A549 (cell line): ENCODE data around the gene OR14C36. TPM values are rescaled to one million over a fixed set of nuclear protein-coding genes. Genes with fewer than 3 reads are reported as not detected.
"Not testable (repeated sequence)": the region's sequence is repeated elsewhere in the genome, so short reads cannot be mapped to it uniquely, and the experiment has no call there.

Experiments
- ATAC-seq, 2 experiments: fragments of 200-7000 bp in 1 of 2; fragments of >200 bp in 1 of 2; cut with Nextera tagmentation in 1 of 2; cut with Tn5 transposase in 1 of 2; 3 replicates each; pipeline versions ENCODE4 v1.8.0 to v1.9.1; 2018 to 2020; ENCODE audit warnings: mild to moderate bottlenecking in 1 of 2, moderate library complexity in 1 of 2
- CTCF ChIA-PET: fragments of 300-600 bp; sonication (Branson Sonifier 250); formaldehyde crosslinking; extraction: SDS; loops from one replicate; lab custom pipeline; 2021; ENCODE audit warnings: antibody characterized with exemption, inconsistent platforms; lab: Yijun Ruan, JAX
- POLR2A ChIA-PET: fragments of 350-600 bp; formaldehyde crosslinking; extraction: SDS; loops from one replicate; lab custom pipeline; 2021; ENCODE audit warnings: antibody characterized with exemption, inconsistent platforms; lab: Yijun Ruan, JAX
- DNase-seq, 2 experiments: peaks; one replicate each; pipeline versions ENCODE4 v3.0.0 to v3.0.0-alpha.2; 2011 to 2016; ENCODE audit warnings: low read depth in 1 of 2, low spot score in 1 of 2
- FAIRE-seq: peaks from 2 replicates; lab custom pipeline; 2011; peaks lifted over from hg19 to GRCh38; lab: Jason Lieb, UNC
- H3K27ac ChIP-seq, 2 experiments: fragments of >200 bp; sonication (Bioruptor Twin); formaldehyde crosslinking; 3 replicates each; pipeline ENCODE4 v1.5.1; 2016 to 2017
- H3K4me1 ChIP-seq: fragments of >200 bp; sonication (Bioruptor Twin); formaldehyde crosslinking; 3 replicates; pipeline ENCODE4 v1.6.1; 2016
- H3K4me2 ChIP-seq: fragments of >200 bp; sonication (Bioruptor Twin); formaldehyde crosslinking; 3 replicates; pipeline ENCODE4 v1.6.1; 2016
- H3K4me3 ChIP-seq: fragments of >200 bp; sonication (Bioruptor Twin); formaldehyde crosslinking; 3 replicates; pipeline ENCODE4 v1.5.1; 2016
- H3K9me3 ChIP-seq: fragments of >200 bp; sonication (Bioruptor Twin); formaldehyde crosslinking; 3 replicates; pipeline ENCODE4 v1.6.1; 2016
- BCL3 ChIP-seq: fragments of >200 bp; sonication (Bioruptor Twin); formaldehyde crosslinking; IDR thresholded peaks from 3 replicates; pipeline ENCODE4 v1.6.1; 2016
- CBX2 ChIP-seq: fragments of 200-600 bp; sonication (generic); IDR thresholded peaks from 2 replicates; pipeline ENCODE4 v1.6.1; 2016; ENCODE audit warnings: low read depth, mild to moderate bottlenecking, borderline replicate concordance
- EHF ChIP-seq: fragments of 250-450 bp; sonication (Bioruptor Pico); IDR thresholded peaks from 2 replicates; pipeline ENCODE4 v1.5.0; 2020; ENCODE audit warnings: mild to moderate bottlenecking
- EHMT2 ChIP-seq: fragments of 200-600 bp; sonication (generic); IDR thresholded peaks from 2 replicates; pipeline ENCODE4 v1.6.1; 2016; ENCODE audit warnings: antibody characterized with exemption, low read depth, mild to moderate bottlenecking, moderate library complexity
- ESRRA ChIP-seq: fragments of 150-350 bp; IDR thresholded peaks from 2 replicates; pipeline ENCODE4 v1.6.1; 2014; ENCODE audit warnings: mild to moderate bottlenecking, low read length, borderline replicate concordance
- FOSL2 ChIP-seq, 2 experiments: fragments of 450-650 bp in 1 of 2; fragments of >200 bp in 1 of 2; sonication (Bioruptor Twin) in 1 of 2; formaldehyde crosslinking; IDR thresholded peaks; 2 replicates each; pipeline versions ENCODE4 v1.5.0 to v1.6.1; 2016 to 2020; ENCODE audit warnings: mild to moderate bottlenecking in 1 of 2, moderate library complexity in 1 of 2
- FOXS1 ChIP-seq: fragments of 250-450 bp; sonication (Bioruptor Pico); IDR thresholded peaks from 2 replicates; pipeline ENCODE4 v1.5.0; 2020; ENCODE audit warnings: mild to moderate bottlenecking, moderate library complexity
- HES2 ChIP-seq: fragments of >200 bp; sonication (Bioruptor Twin); formaldehyde crosslinking; IDR thresholded peaks from 2 replicates; pipeline ENCODE4 v1.6.1; 2016
- HEYL ChIP-seq: fragments of 250-450 bp; sonication (Bioruptor Pico); IDR thresholded peaks from 2 replicates; pipeline ENCODE4 v1.8.0; 2021; ENCODE audit warnings: mild to moderate bottlenecking, moderate library complexity
- HOXB13 ChIP-seq: fragments of 250-450 bp; sonication (Bioruptor Pico); IDR thresholded peaks from 2 replicates; pipeline ENCODE4 v1.5.0; 2020; ENCODE audit warnings: low read depth, mild to moderate bottlenecking, moderate library complexity
- MAZ ChIP-seq: fragments of 150-350 bp; IDR thresholded peaks from 2 replicates; pipeline ENCODE4 v1.6.1; 2014; ENCODE audit warnings: antibody characterized with exemption, low read depth, low read length, borderline replicate concordance
- MYC ChIP-seq: IDR thresholded peaks from 2 replicates; pipeline ENCODE4 v1.6.1; 2012; ENCODE audit warnings: mild to moderate bottlenecking, inconsistent platforms, low read length, improper control_type of control experiment, borderline replicate concordance
- NPAS2 ChIP-seq: fragments of 250-450 bp; sonication (Bioruptor Pico); IDR thresholded peaks from 2 replicates; pipeline ENCODE4 v1.8.0; 2022; ENCODE audit warnings: mild to moderate bottlenecking, moderate library complexity, borderline replicate concordance
- POLR2AphosphoS2 ChIP-seq: conservative IDR thresholded peaks from 2 replicates; pipeline ENCODE4 v1.6.1; 2012; ENCODE audit warnings: low read length, improper control_type of control experiment, inconsistent platforms
- RAD21 ChIP-seq, 2 experiments: fragments of >200 bp in 1 of 2; sonication (Bioruptor Twin) in 1 of 2; formaldehyde crosslinking in 1 of 2; IDR thresholded peaks in 1 of 2; conservative IDR thresholded peaks in 1 of 2; 2 replicates in 1 of 2; 3 replicates in 1 of 2; pipeline ENCODE4 v1.6.1; 2012 to 2018; ENCODE audit warnings: inconsistent platforms in 1 of 2
- SREBF2 ChIP-seq: fragments of 450-650 bp; IDR thresholded peaks from 2 replicates; pipeline ENCODE4 v1.6.1; 2014; ENCODE audit warnings: mild to moderate bottlenecking, moderate library complexity
- ZC3H11A ChIP-seq: fragments of 450-650 bp; IDR thresholded peaks from 2 replicates; pipeline ENCODE4 v1.6.1; 2014; ENCODE audit warnings: antibody characterized with exemption, mild to moderate bottlenecking
- ZNF302 ChIP-seq: fragments of 250-450 bp; sonication (Bioruptor Pico); IDR thresholded peaks from 2 replicates; pipeline ENCODE4 v1.9.0; 2021; ENCODE audit warnings: inconsistent platforms, mild to moderate bottlenecking, moderate library complexity
- WGBS: methylation state at CpG from one replicate; pipeline ENCODE4 v1.1.6; 2017; ENCODE audit errors: missing lambda C conversion rate; 5-methylcytosine and 5-hydroxymethylcytosine counted together
- polyA minus RNA-seq: library from RNA; depleted of rRNA, polyadenylated mRNA; stranded (reverse); fragments of >200 nt; gene quantifications from 2 replicates; pipeline ENCODE4 v1.2.3, GENCODE V29; 2011; rRNA and poly(A)+ RNA removed
- polyA plus RNA-seq, 4 experiments: library from polyadenylated mRNA; depleted of rRNA in 3 of 4; stranded (reverse); fragments of >200 nt; fragmentation: RNase III in 1 of 4; extraction: RNeasy Plus Mini Kit Qiagen cat#74134 plus additional on column Dnase treatment in 1 of 4; gene quantifications; 2 replicates in 3 of 4; 3 replicates in 1 of 4; pipeline ENCODE4 v1.2.3, GENCODE V29; 2011 to 2017
- TF ChIP-seq, protein P1 (sequence below): fragments of >200 bp; sonication (Bioruptor Twin); formaldehyde crosslinking; IDR thresholded peaks from 3 replicates; pipeline ENCODE4 v1.5.1; 2016
- TF ChIP-seq, protein P2 (sequence below): IDR thresholded peaks from 2 replicates; pipeline ENCODE4 v1.6.1; 2012
- TF ChIP-seq, protein P3 (sequence below): fragments of 150-350 bp; IDR thresholded peaks from 2 replicates; pipeline ENCODE4 v1.6.1; 2014; ENCODE audit warnings: low read depth, mild to moderate bottlenecking, low read length

OR14C36 gene
- polyA plus RNA-seq (2011; rRNA removed) (not detected in 2 replicates), polyA plus RNA-seq (2017; fragmentation: RNase III; extraction: RNeasy Plus Mini Kit Qiagen cat#74134 plus additional on column Dnase treatment) (not detected in 3 replicates), polyA minus RNA-seq (not detected in 2 replicates)
- polyA plus RNA-seq (2012; cell fraction: cytosol; rRNA removed), result not detected in 2 replicates
- polyA plus RNA-seq (2012; cell fraction: nucleus; rRNA removed), result not detected in 2 replicates

- TF ChIP-seq RAD21 (conservative IDR thresholded peaks at IDR 0.05 in 1 of 2, IDR thresholded peaks at IDR 0.05 in 1 of 2) (no peak), NPAS2 (CRISPR knock-in tag) (no peak), HOXB13 (CRISPR knock-in tag) (no peak), MYC (no peak), HES2 (no peak), MAZ (no peak), FOXS1 (CRISPR knock-in tag) (no peak), ZNF302 (CRISPR knock-in tag) (no peak), HEYL (CRISPR knock-in tag) (no peak), ZC3H11A (no peak), FOSL2 (IDR thresholded peaks at IDR 0.05) (no peak), FOSL2 (CRISPR knock-in tag; IDR thresholded peaks at IDR 0.05) (no peak), EHMT2 (no peak), BCL3 (no peak)
- FAIRE-seq, result no peak
- no peak for DNase-seq
- H3K4me3 ChIP-seq, result no peak within 1 kb of the TSS
- ChIA-PET POLR2A (no interaction called here), CTCF (no interaction called here)
- no peak for ATAC-seq
- no peak within 1 kb of the TSS for H3K4me2 ChIP-seq
- under 1% methylated on average over 4 of the region's 4 CpGs for WGBS
- no peaks in the 10 kb centered on the region for H3K4me1 ChIP-seq
- H3K9me3 ChIP-seq, result no peaks in the 10 kb centered on the region
- H3K27ac ChIP-seq, result no peak within 1 kb of the TSS
Measured at GRCh38 chr1:248348475-248348874, at the start of gene OR14C36. Gene OR14C36 (plus strand): TSS chr1:248348775. CDS start chr1:248348775, 0 bp downstream.

- Histone ChIP-seq H3K27ac (no peak within 1 kb of the TSS), H3K9me3 (no peaks in the 10 kb centered on the region; the same call in 2 of the 3 replicates), H3K4me1 (no peaks in the 10 kb centered on the region), H3K4me3 (no peak within 1 kb of the TSS), H3K4me2 (no peak within 1 kb of the TSS)
- CTCF ChIA-PET, result no interaction called here
- POLR2A ChIA-PET, result no interaction called here
- DNase-seq, result no peak
- no peak for ATAC-seq
- TF ChIP-seq, protein P1, sequence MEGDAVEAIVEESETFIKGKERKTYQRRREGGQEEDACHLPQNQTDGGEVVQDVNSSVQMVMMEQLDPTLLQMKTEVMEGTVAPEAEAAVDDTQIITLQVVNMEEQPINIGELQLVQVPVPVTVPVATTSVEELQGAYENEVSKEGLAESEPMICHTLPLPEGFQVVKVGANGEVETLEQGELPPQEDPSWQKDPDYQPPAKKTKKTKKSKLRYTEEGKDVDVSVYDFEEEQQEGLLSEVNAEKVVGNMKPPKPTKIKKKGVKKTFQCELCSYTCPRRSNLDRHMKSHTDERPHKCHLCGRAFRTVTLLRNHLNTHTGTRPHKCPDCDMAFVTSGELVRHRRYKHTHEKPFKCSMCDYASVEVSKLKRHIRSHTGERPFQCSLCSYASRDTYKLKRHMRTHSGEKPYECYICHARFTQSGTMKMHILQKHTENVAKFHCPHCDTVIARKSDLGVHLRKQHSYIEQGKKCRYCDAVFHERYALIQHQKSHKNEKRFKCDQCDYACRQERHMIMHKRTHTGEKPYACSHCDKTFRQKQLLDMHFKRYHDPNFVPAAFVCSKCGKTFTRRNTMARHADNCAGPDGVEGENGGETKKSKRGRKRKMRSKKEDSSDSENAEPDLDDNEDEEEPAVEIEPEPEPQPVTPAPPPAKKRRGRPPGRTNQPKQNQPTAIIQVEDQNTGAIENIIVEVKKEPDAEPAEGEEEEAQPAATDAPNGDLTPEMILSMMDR, result no peak
- TF ChIP-seq EHMT2, result no peak
- 3% methylated on average over 1 of the region's 1 CpG for WGBS
- FAIRE-seq, result no peak
Measured at GRCh38 chr1:248303324-248303723, 45.3 kb upstream of the OR14C36 start, which contains the start of gene OR2T12. Gene OR2T12 (minus strand): TSS chr1:248303424. CDS start chr1:248295578, 7,846 bp downstream.

DNA sequence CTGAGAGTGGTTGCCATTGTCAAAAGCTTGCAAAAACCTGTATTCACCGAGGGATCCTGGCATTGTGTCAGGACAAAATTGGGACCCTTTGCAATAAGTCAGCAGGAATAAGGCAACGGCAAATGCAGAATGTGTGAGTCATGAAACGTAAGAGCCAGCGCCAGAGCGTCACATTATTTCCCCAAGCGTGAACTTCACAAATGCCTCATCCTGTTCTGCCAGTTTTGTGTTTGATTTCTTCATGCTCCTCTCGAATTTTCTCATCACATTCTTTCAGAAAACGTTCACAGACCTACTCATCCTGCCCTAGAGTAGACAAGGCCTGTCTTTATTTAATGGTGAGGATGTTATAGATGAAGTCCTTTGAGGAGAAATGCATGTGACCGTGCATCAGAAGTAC lies 42.9 kb upstream of the OR14C36 start:
- ATAC-seq, H3K4me3 ChIP-seq, H3K9me3 ChIP-seq, FAIRE-seq, DNase-seq, POLR2A ChIA-PET, H3K4me2 ChIP-seq, H3K4me1 ChIP-seq, H3K27ac ChIP-seq, CTCF ChIA-PET: not testable (repeated sequence)
- WGBS, result 30% methylated on average over 9 of the region's 9 CpGs

- Histone ChIP-seq H3K9me3 (no peaks in the 10 kb centered on the region; the same call in 2 of the 3 replicates), H3K4me1 (no peaks in the 10 kb centered on the region), H3K27ac (no peak overlapping the region), H3K4me3 (no peak overlapping the region), H3K4me2 (no peak overlapping the region)
- no peak for FAIRE-seq
- CTCF ChIA-PET, result no interaction called here
- TF ChIP-seq FOSL2 (IDR thresholded peaks at IDR 0.05) (no peak), FOSL2 (CRISPR knock-in tag; IDR thresholded peaks at IDR 0.05) (no peak), CBX2 (no peak), SREBF2 (no peak), HEYL (CRISPR knock-in tag) (no peak), EHF (no peak), RAD21 (conservative IDR thresholded peaks at IDR 0.05 in 1 of 2, IDR thresholded peaks at IDR 0.05 in 1 of 2) (no peak), ESRRA (no peak), POLR2AphosphoS2 (no peak)
- TF ChIP-seq, protein P2, sequence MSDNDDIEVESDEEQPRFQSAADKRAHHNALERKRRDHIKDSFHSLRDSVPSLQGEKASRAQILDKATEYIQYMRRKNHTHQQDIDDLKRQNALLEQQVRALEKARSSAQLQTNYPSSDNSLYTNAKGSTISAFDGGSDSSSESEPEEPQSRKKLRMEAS, result no peak
- TF ChIP-seq, protein P3, sequence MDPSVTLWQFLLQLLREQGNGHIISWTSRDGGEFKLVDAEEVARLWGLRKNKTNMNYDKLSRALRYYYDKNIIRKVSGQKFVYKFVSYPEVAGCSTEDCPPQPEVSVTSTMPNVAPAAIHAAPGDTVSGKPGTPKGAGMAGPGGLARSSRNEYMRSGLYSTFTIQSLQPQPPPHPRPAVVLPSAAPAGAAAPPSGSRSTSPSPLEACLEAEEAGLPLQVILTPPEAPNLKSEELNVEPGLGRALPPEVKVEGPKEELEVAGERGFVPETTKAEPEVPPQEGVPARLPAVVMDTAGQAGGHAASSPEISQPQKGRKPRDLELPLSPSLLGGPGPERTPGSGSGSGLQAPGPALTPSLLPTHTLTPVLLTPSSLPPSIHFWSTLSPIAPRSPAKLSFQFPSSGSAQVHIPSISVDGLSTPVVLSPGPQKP, result no peak
- DNase-seq, result no peak
- WGBS, result 43% methylated on average over 19 of the region's 19 CpGs
- no peak for ATAC-seq
- POLR2A ChIA-PET, result no interaction called here
Measured at GRCh38 chr1:248306103-248306502, 42.5 kb upstream of the OR14C36 start.

DNA sequence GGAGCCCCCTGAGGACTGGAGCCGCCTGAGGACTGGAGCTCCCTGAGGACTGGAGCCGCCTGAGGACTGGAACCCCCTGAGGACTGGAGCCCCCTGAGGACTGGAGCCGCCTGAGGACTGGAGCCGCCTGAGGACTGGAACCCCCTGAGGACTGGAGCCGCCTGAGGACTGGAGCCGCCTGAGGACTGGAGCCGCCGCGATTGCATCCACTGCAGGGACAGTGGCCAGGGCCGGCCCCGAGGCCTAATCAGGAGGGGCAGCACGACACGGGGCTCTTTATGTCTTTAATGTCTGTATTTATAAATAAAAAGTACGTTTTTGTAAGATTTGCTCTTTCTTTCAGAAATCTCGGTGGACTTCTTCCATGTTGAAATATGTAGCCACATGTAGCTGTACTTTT lies 41.8 kb upstream of the OR14C36 start:
- CTCF ChIA-PET, DNase-seq, H3K27ac ChIP-seq, H3K4me3 ChIP-seq, ATAC-seq, H3K4me2 ChIP-seq, FAIRE-seq, POLR2A ChIA-PET, H3K4me1 ChIP-seq, H3K9me3 ChIP-seq: not testable (repeated sequence)
- 39% methylated on average over 11 of the region's 15 CpGs for WGBS
